ENCODE results near the gene ANKRD2.

Gene ANKRD2

DNA sequence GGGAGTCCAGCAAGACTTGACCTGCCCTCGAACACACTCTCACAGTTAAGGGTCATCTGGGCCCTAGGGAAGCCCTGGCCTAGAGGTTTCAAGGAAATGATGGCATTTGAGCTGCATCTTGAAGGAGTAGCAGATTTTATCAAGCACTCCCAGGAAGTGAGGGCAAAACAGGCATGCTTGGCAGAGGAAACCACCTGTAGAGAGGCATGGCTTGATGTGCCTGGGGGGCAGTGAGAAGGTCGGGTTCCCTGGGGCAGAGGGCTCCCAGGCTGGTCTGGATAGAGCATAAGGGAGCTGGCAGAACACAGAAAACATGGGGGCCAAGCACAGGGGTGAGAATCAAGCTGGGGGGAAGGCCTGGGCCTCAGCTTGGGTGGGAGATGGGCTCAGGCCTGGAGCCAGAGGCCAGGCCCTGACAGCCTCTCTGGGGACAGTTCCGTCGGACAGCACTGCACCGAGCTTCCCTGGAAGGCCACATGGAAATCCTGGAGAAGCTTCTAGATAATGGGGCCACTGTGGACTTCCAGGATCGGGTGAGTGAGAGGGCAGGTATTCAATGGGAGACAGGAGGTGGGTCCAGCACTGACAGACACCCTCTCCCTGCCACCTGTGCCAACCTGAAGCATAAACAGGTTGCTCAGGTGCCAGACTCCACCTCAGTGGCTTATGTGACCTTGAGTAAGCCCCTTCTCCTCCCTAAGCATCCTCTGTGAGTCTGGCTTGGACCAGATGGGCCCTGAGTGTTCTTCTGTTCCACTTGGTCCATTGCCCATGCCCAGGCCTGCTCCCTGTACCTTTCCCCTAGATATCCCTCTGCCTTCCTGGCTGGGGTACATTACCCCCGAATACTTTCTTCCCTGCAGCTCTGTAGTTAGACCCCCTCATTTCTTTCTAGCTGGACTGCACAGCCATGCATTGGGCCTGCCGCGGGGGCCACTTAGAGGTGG lies 8.1 kb downstream of the ANKRD2 start:
- H3K27me3 ChIP-seq (replicated peaks; ENCODE audit: control insufficient read depth, insufficient read depth, low read length): no peaks in the 10 kb centered on the region
- no peak overlapping the region for H3K4me3 ChIP-seq (replicated peaks; ENCODE audit: low read depth, low read length)
- no peaks in the 10 kb centered on the region for H3K36me3 ChIP-seq (ENCODE audit: control insufficient read depth, insufficient read depth, low read length)
- no peak for DNase-seq (ENCODE audit: extremely low read depth, insufficient read length)
- TF ChIP-seq, protein P1, sequence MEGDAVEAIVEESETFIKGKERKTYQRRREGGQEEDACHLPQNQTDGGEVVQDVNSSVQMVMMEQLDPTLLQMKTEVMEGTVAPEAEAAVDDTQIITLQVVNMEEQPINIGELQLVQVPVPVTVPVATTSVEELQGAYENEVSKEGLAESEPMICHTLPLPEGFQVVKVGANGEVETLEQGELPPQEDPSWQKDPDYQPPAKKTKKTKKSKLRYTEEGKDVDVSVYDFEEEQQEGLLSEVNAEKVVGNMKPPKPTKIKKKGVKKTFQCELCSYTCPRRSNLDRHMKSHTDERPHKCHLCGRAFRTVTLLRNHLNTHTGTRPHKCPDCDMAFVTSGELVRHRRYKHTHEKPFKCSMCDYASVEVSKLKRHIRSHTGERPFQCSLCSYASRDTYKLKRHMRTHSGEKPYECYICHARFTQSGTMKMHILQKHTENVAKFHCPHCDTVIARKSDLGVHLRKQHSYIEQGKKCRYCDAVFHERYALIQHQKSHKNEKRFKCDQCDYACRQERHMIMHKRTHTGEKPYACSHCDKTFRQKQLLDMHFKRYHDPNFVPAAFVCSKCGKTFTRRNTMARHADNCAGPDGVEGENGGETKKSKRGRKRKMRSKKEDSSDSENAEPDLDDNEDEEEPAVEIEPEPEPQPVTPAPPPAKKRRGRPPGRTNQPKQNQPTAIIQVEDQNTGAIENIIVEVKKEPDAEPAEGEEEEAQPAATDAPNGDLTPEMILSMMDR (IDR thresholded peaks at IDR 0.05; ENCODE audit: insufficient read depth, low read length, poor library complexity, severe bottlenecking): no peak

DNA sequence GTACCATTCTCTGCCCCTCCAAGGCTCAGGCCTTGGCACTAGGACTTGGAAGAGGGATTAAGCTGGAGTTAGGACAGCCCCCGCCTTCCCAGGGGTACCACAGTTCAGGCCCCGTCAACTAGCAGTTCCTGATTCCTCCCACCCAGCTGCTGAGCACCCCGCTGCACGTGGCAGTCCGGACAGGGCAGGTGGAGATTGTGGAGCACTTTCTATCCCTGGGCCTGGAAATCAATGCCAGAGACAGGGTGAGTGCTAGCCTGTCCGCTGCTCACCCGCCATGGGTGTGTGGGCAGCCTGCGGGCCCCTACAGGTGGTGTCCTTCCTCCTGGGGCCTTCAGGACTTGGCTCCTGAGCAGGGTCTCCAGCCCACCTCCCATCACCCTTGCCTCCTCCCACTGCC lies 9.6 kb downstream of the ANKRD2 start:
- H3K27me3 ChIP-seq (replicated peaks; ENCODE audit: control insufficient read depth, insufficient read depth, low read length): no peaks in the 10 kb centered on the region
- no peak for DNase-seq (ENCODE audit: extremely low read depth, insufficient read length)
- H3K4me3 ChIP-seq (replicated peaks; ENCODE audit: low read depth, low read length): no peak overlapping the region
- TF ChIP-seq, protein P1 (IDR thresholded peaks at IDR 0.05; ENCODE audit: insufficient read depth, low read length, poor library complexity, severe bottlenecking): no peak
- H3K36me3 ChIP-seq (ENCODE audit: control insufficient read depth, insufficient read depth, low read length): no peaks in the 10 kb centered on the region

DNA sequence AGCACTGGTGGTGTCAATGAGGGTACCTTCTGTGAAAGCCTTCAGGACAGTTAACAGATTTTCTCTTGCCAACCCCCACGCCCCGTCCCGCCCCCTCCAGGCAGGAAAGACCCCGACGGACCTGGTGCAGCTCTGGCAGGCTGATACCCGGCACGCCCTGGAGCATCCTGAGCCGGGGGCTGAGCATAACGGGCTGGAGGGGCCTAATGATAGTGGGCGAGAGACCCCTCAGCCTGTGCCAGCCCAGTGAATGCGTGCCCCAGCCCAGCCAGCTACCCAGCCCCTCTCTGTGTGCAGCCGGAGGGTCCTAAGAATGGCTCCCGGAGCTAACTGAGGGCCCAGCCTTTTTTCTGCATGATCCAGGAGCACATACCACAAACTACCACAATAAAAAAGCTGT lies 10.9 kb downstream of the ANKRD2 start:
- DNase-seq (ENCODE audit: extremely low read depth, insufficient read length): no peak
- Histone ChIP-seq H3K27me3 (replicated peaks; ENCODE audit: control insufficient read depth, insufficient read depth, low read length) (no peaks in the 10 kb centered on the region), H3K4me3 (replicated peaks; ENCODE audit: low read depth, low read length) (no peak overlapping the region), H3K36me3 (ENCODE audit: control insufficient read depth, insufficient read depth, low read length) (no peaks in the 10 kb centered on the region)
- TF ChIP-seq, protein P1 (IDR thresholded peaks at IDR 0.05; ENCODE audit: insufficient read depth, low read length, poor library complexity, severe bottlenecking): no peak

- Histone ChIP-seq H3K4me3 (replicated peaks; ENCODE audit: low read depth, low read length) (no peak within 1 kb of the TSS), H3K36me3 (ENCODE audit: control insufficient read depth, insufficient read depth, low read length) (no peaks in the 10 kb centered on the region)
- DNase-seq (ENCODE audit: extremely low read depth, insufficient read length): no peak
Measured at GRCh38 chr10:97584060-97584797, 11.7 kb downstream of the ANKRD2 start, which contains the start of gene HOGA1. Gene HOGA1 (plus strand): TSS chr10:97584389. CDS start chr10:97584704, 315 bp downstream.

GRCh38 chr10:97584798-97585438 lies 12.3 kb downstream of the ANKRD2 start:
- no peak overlapping the region for H3K4me3 ChIP-seq (replicated peaks; ENCODE audit: low read depth, low read length)
- DNase-seq (ENCODE audit: extremely low read depth, insufficient read length): no peak

More at GRCh38 chr10:97584060-97584797, 11.7 kb downstream of the ANKRD2 start, which contains the start of gene HOGA1:
- TF ChIP-seq, protein P1 (IDR thresholded peaks at IDR 0.05; ENCODE audit: insufficient read depth, low read length, poor library complexity, severe bottlenecking): no peak
- no peaks in the 10 kb centered on the region for H3K27me3 ChIP-seq (replicated peaks; ENCODE audit: control insufficient read depth, insufficient read depth, low read length)

More at GRCh38 chr10:97584798-97585438, 12.3 kb downstream of the ANKRD2 start:
- TF ChIP-seq, protein P1 (IDR thresholded peaks at IDR 0.05; ENCODE audit: insufficient read depth, low read length, poor library complexity, severe bottlenecking): no peak
- Histone ChIP-seq H3K36me3 (ENCODE audit: control insufficient read depth, insufficient read depth, low read length) (no peaks in the 10 kb centered on the region), H3K27me3 (replicated peaks; ENCODE audit: control insufficient read depth, insufficient read depth, low read length) (no peaks in the 10 kb centered on the region)
